Measurements from ENCODE around the gene SCYL1. TPM values are rescaled to one million over a fixed set of nuclear protein-coding genes. Genes with fewer than 3 reads are reported as not detected.

The SCYL1 gene
- total and polyA plus RNA-seq, 2 of the 4 experiments (the other 2 are of a cell fraction): 96.4 to 150 TPM

DNA sequence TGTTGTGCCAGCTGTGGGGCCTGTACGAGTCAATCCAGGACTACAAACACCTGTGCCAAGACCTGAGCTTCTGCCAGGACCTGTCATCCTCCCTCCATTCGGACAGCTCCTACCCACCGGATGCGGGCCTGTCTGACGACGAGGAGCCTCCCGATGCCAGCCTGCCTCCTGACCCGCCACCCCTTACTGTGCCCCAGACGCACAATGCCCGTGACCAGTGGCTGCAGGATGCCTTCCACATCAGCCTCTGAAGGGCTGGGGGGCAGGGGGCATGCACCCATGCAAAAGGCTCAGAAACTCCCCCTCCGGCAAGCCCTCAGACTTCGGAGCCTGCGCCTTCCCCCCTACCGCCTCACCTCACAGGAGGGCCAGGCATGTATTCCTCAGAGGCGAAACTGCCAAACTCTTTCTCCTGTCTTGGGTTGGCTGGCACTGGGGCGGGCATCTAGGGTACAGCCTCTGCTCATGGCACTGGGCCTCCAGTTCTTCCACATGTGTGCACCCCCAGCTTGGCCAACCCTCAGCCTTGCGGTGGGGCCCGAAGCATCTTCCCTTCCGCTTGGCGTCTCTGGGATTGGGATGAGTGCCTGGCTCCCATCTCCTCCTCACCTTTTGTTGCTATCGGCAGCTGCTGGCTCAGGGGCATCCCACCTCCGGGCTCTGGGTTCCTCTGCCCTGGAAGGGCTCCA, 48.7 kb downstream of the SCYL1 start (continued):
- TF ChIP-seq, protein P1, sequence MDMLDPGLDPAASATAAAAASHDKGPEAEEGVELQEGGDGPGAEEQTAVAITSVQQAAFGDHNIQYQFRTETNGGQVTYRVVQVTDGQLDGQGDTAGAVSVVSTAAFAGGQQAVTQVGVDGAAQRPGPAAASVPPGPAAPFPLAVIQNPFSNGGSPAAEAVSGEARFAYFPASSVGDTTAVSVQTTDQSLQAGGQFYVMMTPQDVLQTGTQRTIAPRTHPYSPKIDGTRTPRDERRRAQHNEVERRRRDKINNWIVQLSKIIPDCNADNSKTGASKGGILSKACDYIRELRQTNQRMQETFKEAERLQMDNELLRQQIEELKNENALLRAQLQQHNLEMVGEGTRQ (IDR thresholded peaks at IDR 0.05; ENCODE audit: low read depth, low read length): no peak
- TF ChIP-seq MAFK (IDR thresholded peaks at IDR 0.05; ENCODE audit: low read depth, low read length): no peak

Data from IMR-90 (cell line).